H1 (cell line): ENCODE data around the gene NPTX1. TPM values are rescaled to one million over a fixed set of nuclear protein-coding genes. Genes with fewer than 3 reads are reported as not detected.

ENCODE experiments used
- CTCF ChIA-PET: fragments of 300-600 bp; sonication (Branson Sonifier 250); formaldehyde crosslinking; loops from one replicate; lab custom pipeline; 2021; ENCODE audit not compliant: partially characterized antibody; lab: Charles Lee
- POLR2A ChIA-PET: fragments of 300-600 bp; sonication (Branson Sonifier 250); formaldehyde crosslinking; loops from one replicate; lab custom pipeline; 2021; ENCODE audit warnings: inconsistent platforms; ENCODE audit not compliant: partially characterized antibody; lab: Charles Lee
- DNase-seq, 2 experiments: peaks; one replicate each; pipeline versions ENCODE4 v3.0.0 to v3.0.0-alpha.2; 2010 to 2022; ENCODE audit warnings: low spot score in 2 of 2, low read depth in 1 of 2, mixed read lengths in 1 of 2
- FAIRE-seq: peaks from 2 replicates; lab custom pipeline; 2011; peaks lifted over from hg19 to GRCh38; lab: Jason Lieb, UNC
- H2AFZ ChIP-seq: 2 replicates; pipeline ENCODE4 v1.8.1; 2012; ENCODE audit warnings: low read length, inconsistent platforms
- H2AK5ac ChIP-seq: 2 replicates; pipeline ENCODE4 v1.6.1; 2013; ENCODE audit warnings: low read depth, low read length
- H2BK120ac ChIP-seq: replicated peaks from 2 replicates; pipeline ENCODE3; 2013; ENCODE audit warnings: low read depth, low read length, inconsistent platforms
- H2BK12ac ChIP-seq: 2 replicates; pipeline ENCODE4 v1.6.1; 2013; ENCODE audit warnings: low read depth, low read length
- H2BK15ac ChIP-seq: 2 replicates; pipeline ENCODE4 v1.6.1; 2013; ENCODE audit warnings: low read length
- H2BK20ac ChIP-seq: 2 replicates; pipeline ENCODE4 v1.6.1; 2013; ENCODE audit warnings: low read length
- H2BK5ac ChIP-seq: 2 replicates; pipeline ENCODE4 v1.6.1; 2013; ENCODE audit warnings: low read depth, low read length
- H3K14ac ChIP-seq: 2 replicates; pipeline ENCODE4 v1.6.1; 2013; ENCODE audit warnings: inconsistent platforms; ENCODE audit not compliant: insufficient read length
- H3K18ac ChIP-seq: 2 replicates; pipeline ENCODE4 v1.6.1; 2013; ENCODE audit warnings: low read length; ENCODE audit errors: extremely low read depth
- H3K23ac ChIP-seq: 2 replicates; pipeline ENCODE4 v1.6.1; 2013; ENCODE audit warnings: inconsistent platforms; ENCODE audit not compliant: insufficient read length
- H3K23me2 ChIP-seq: 2 replicates; pipeline ENCODE4 v1.6.1; 2013; ENCODE audit warnings: low read depth, low read length
- H3K27ac ChIP-seq: 2 replicates; pipeline ENCODE4 v1.6.1; 2011; ENCODE audit warnings: low read depth, low read length, inconsistent platforms
- H3K27me3 ChIP-seq, 4 experiments: replicated peaks in 1 of 4; 1 replicate in 1 of 4; 2 replicates in 3 of 4; pipeline versions ENCODE4 v1.6.1 to v1.8.1; 2011 to 2013; ENCODE audit warnings: low read length in 3 of 4, mild to moderate bottlenecking in 3 of 4, inconsistent platforms in 2 of 4, mixed read lengths in 2 of 4, moderate library complexity in 1 of 4; ENCODE audit not compliant: control insufficient read depth in 3 of 4, insufficient read depth in 3 of 4; ENCODE audit errors: extremely low read depth in 1 of 4
- H3K36me3 ChIP-seq, 4 experiments: 2 replicates each; pipeline versions ENCODE4 v1.6.1 to v1.8.1; 2011 to 2013; ENCODE audit warnings: mild to moderate bottlenecking in 4 of 4, low read length in 3 of 4, moderate library complexity in 2 of 4, control low read depth in 1 of 4, inconsistent platforms in 1 of 4; ENCODE audit not compliant: insufficient read depth in 4 of 4, control insufficient read depth in 2 of 4
- H3K4ac ChIP-seq: replicated peaks from 2 replicates; pipeline ENCODE3; 2013; ENCODE audit warnings: low read length, low read depth, mixed read lengths, inconsistent platforms; ENCODE audit not compliant: insufficient read length
- H3K4me1 ChIP-seq, 4 experiments: replicated peaks in 1 of 4; 1 replicate in 1 of 4; 2 replicates in 3 of 4; pipeline versions ENCODE4 v1.6.1 to v1.8.1; 2011 to 2013; ENCODE audit warnings: low read length in 3 of 4, inconsistent platforms in 2 of 4, mixed read lengths in 1 of 4; ENCODE audit not compliant: insufficient read depth in 4 of 4, control insufficient read depth in 3 of 4
- H3K4me2 ChIP-seq, 2 experiments: 2 replicates each; pipeline versions ENCODE4 v1.6.1 to v1.8.1; 2011 to 2013; ENCODE audit warnings: low read depth in 2 of 2, low read length in 2 of 2, control low read depth in 1 of 2, inconsistent platforms in 1 of 2, mild to moderate bottlenecking in 1 of 2; ENCODE audit not compliant: insufficient read depth in 1 of 2
- H3K4me3 ChIP-seq, 4 experiments: fragments of 200-600, 300-600 bp in 1 of 4; sonication (generic), shearing (Covaris generic), sonication (Bioruptor Twin) in 1 of 4; 2 replicates each; pipeline versions ENCODE4 v1.5.1 to v1.8.1; 2011 to 2016; ENCODE audit warnings: low read length in 4 of 4, low read depth in 3 of 4, control low read depth in 2 of 4, inconsistent platforms in 2 of 4, mild to moderate bottlenecking in 2 of 4, mixed read lengths in 1 of 4, moderate library complexity in 1 of 4; ENCODE audit not compliant: insufficient read depth in 2 of 4; ENCODE audit errors: extremely low read depth in 1 of 4
- H3K56ac ChIP-seq: replicated peaks from 2 replicates; pipeline ENCODE3; 2013; ENCODE audit warnings: low read depth, mild to moderate bottlenecking, mixed read lengths, low read length, inconsistent platforms; ENCODE audit not compliant: insufficient read length
- H3K79me1 ChIP-seq: 2 replicates; pipeline ENCODE4 v1.6.1; 2013; ENCODE audit warnings: low read depth, low read length, control low read depth
- H3K79me2 ChIP-seq, 2 experiments: 2 replicates each; pipeline versions ENCODE4 v1.6.1 to v1.8.1; 2012 to 2013; ENCODE audit warnings: low read length in 2 of 2, mild to moderate bottlenecking in 2 of 2, inconsistent platforms in 1 of 2; ENCODE audit not compliant: insufficient read depth in 2 of 2, control insufficient read depth in 1 of 2
- H3K9ac ChIP-seq, 4 experiments: replicated peaks in 1 of 4; 1 replicate in 1 of 4; 2 replicates in 3 of 4; pipeline versions ENCODE4 v1.6.1 to v1.8.1; 2011 to 2013; ENCODE audit warnings: low read depth in 3 of 4, low read length in 3 of 4, control low read depth in 2 of 4, mild to moderate bottlenecking in 2 of 4, moderate library complexity in 2 of 4, inconsistent platforms in 1 of 4; ENCODE audit errors: extremely low read depth in 1 of 4
- H3K9me3 ChIP-seq, 2 experiments: 2 replicates each; pipeline versions ENCODE4 v1.6.1 to v1.8.1; 2012 to 2013; ENCODE audit warnings: mild to moderate bottlenecking in 2 of 2, moderate library complexity in 2 of 2, control low read depth in 1 of 2, inconsistent platforms in 1 of 2, low read depth in 1 of 2, low read length in 1 of 2, mixed read lengths in 1 of 2; ENCODE audit not compliant: insufficient read depth in 2 of 2
- H4K20me1 ChIP-seq, 2 experiments: replicated peaks in 1 of 2; 2 replicates each; pipeline versions ENCODE3 to v1.8.1; 2011 to 2013; ENCODE audit warnings: inconsistent platforms in 2 of 2, low read length in 2 of 2, mild to moderate bottlenecking in 1 of 2; ENCODE audit not compliant: insufficient read depth in 2 of 2, control insufficient read depth in 1 of 2
- H4K5ac ChIP-seq: 2 replicates; pipeline ENCODE4 v1.6.1; 2013; ENCODE audit warnings: low read length, low read depth, mixed read lengths, inconsistent platforms; ENCODE audit not compliant: insufficient read length
- H4K8ac ChIP-seq: 2 replicates; pipeline ENCODE4 v1.8.0; 2013; ENCODE audit warnings: mild to moderate bottlenecking, moderate library complexity, low read length, inconsistent platforms; ENCODE audit not compliant: insufficient read depth; ENCODE audit errors: extremely low read depth
- H4K91ac ChIP-seq: replicated peaks from 2 replicates; pipeline ENCODE3; 2013; ENCODE audit warnings: low read length, mixed read lengths, inconsistent platforms; ENCODE audit not compliant: insufficient read length
- ASH2L ChIP-seq: fragments of 200-600, 300-600 bp; sonication (generic); IDR thresholded peaks from one replicate; pipeline ENCODE4 v1.7.1; 2017; ENCODE audit warnings: low read length
- CREB1 ChIP-seq: IDR thresholded peaks from 2 replicates; pipeline ENCODE4 v1.6.1; 2012; ENCODE audit warnings: inconsistent platforms
- EZH2 ChIP-seq: fragments of 200-600 bp; sonication (generic); IDR thresholded peaks from 2 replicates; pipeline ENCODE4 v1.7.1; 2012; ENCODE audit warnings: low read depth, mild to moderate bottlenecking, moderate library complexity, low read length, inconsistent platforms; ENCODE audit not compliant: severe bottlenecking
- GTF2F1 ChIP-seq: IDR thresholded peaks from 2 replicates; pipeline ENCODE4 v1.6.1; 2012; ENCODE audit warnings: low read depth, low read length, improper control_type of control experiment, borderline replicate concordance
- KDM4A ChIP-seq: IDR thresholded peaks from one replicate; pipeline ENCODE4 v1.7.1; 2012; ENCODE audit warnings: low read depth, mild to moderate bottlenecking, moderate library complexity, low read length, inconsistent platforms; ENCODE audit not compliant: severe bottlenecking
- RFX5 ChIP-seq: IDR thresholded peaks from 2 replicates; pipeline ENCODE4 v1.6.1; 2011; ENCODE audit warnings: low read depth, low read length, improper control_type of control experiment, borderline replicate concordance
- SIX5 ChIP-seq: IDR thresholded peaks from 2 replicates; pipeline ENCODE4 v1.6.1; 2011; ENCODE audit warnings: mild to moderate bottlenecking, low read depth, low read length
- TEAD4 ChIP-seq: IDR thresholded peaks from 2 replicates; pipeline ENCODE4 v1.6.1; 2012; ENCODE audit warnings: low read depth, low read length, inconsistent platforms, mixed read lengths
- YY1 ChIP-seq: IDR thresholded peaks from 2 replicates; pipeline ENCODE4 v1.6.1; 2011; ENCODE audit warnings: low read depth, mild to moderate bottlenecking, low read length
- WGBS, 2 experiments: shearing (Covaris generic) in 1 of 2; methylation state at CpG; one replicate each; pipeline versions ENCODE4 v1.1.6 to v1.1.7; 2013 to 2015; ENCODE audit warnings: low lambda C conversion rate in 2 of 2, mixed read lengths in 2 of 2, inconsistent platforms in 1 of 2, low coverage in 1 of 2, missing lambda C conversion rate in 1 of 2; ENCODE audit not compliant: insufficient replicate concordance in 2 of 2, insufficient coverage in 1 of 2, insufficient read length in 1 of 2; ENCODE audit errors: extremely low coverage in 1 of 2, missing lambda C conversion rate in 1 of 2; 5-methylcytosine and 5-hydroxymethylcytosine counted together
- polyA plus RNA-seq, 7 experiments: library from polyadenylated mRNA; depleted of rRNA in 3 of 7; stranded (reverse) in 5 of 7; unstranded in 2 of 7; fragments of >200 nt in 5 of 7; fragments of 200-250 nt in 2 of 7; gene quantifications; 1 replicate in 5 of 7; 2 replicates in 1 of 7; 4 replicates in 1 of 7; pipeline versions ENCODE4 v1.2.1 to v1.2.3, GENCODE V29; 2011 to 2013; ENCODE audit warnings: missing spikeins in 2 of 7, mixed read lengths in 2 of 7
- total RNA-seq: library from RNA; stranded (reverse); fragmentation: NEBNext Ultra II Directional; extraction: Animal tissue kit (Norgen Biotek cat#: 25700); gene quantifications from 2 replicates; pipeline ENCODE4 v1.2.1, GENCODE V29; 2021
- TF ChIP-seq, protein P1 (sequence below), 3 experiments: IDR thresholded peaks; 1 replicate in 2 of 3; 2 replicates in 1 of 3; pipeline versions ENCODE4 v1.5.1 to v1.6.1; 2011; ENCODE audit warnings: low read length in 3 of 3, mild to moderate bottlenecking in 3 of 3, inconsistent platforms in 2 of 3, low read depth in 1 of 3, moderate library complexity in 1 of 3; ENCODE audit not compliant: insufficient read depth in 1 of 3; ENCODE audit errors: control extremely low read depth in 1 of 3
- TF ChIP-seq, protein P2 (sequence below): IDR thresholded peaks from 2 replicates; pipeline ENCODE4 v1.6.1; 2012; ENCODE audit warnings: inconsistent platforms

The NPTX1 gene
- total and polyA plus RNA-seq, 2 of the 8 experiments (the other 6 are each of a cell fraction or from before 2014, with no cell fraction given): 12.0 to 17.9 TPM

DNA sequence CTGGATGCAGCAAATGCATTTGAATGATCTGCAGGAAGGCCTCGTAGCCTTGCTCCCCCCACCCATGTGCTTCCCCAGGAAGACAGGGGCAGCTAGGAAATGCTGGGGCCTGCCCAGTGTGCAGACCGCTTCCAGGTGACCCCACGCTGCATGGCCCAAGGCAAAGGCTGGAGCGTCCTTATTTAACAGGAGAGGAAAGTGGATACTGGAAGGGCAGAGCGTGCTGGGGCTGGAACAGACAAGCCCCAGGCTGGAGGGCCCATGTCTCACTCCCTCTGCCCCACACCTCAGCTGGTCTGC, 26.1 kb upstream of the NPTX1 start:
- FAIRE-seq (no peak), DNase-seq (no peak)
- Histone ChIP-seq H4K5ac (no peak overlapping the region), H3K23ac (no peak overlapping the region), H2AK5ac (no peak overlapping the region), H3K56ac (no peak overlapping the region), H2BK5ac (no peak overlapping the region), H3K9ac (no peak overlapping the region), H4K8ac (0 out of 2 replicates have a peak overlapping the region, but pooled peaks have one; percentile 71), H3K14ac (no peak overlapping the region), H3K79me2 (no peaks in the 10 kb centered on the region), H3K27ac (no peak overlapping the region), H4K20me1 (peaks cover 0 to 6% of the 10 kb centered on the region in 2 experiments), H2BK120ac (no peak overlapping the region), H3K79me1 (no peaks in the 10 kb centered on the region), H2BK20ac (no peak overlapping the region), H3K23me2 (peaks cover 15% of the 10 kb centered on the region; the same call in 1 of the 2 replicates), H3K27me3 (peaks cover 0 to 3% (median 0%) of the 10 kb centered on the region in 4 experiments; a peak in 2 of 7 replicates), H3K4ac (no peak overlapping the region), H3K4me2 (no peak overlapping the region), H3K9me3 (no peaks in the 10 kb centered on the region), H2BK15ac (no peak overlapping the region), H2AFZ (no peak overlapping the region), H2BK12ac (no peak overlapping the region), H3K4me3 (no peak overlapping the region), H3K36me3 (no peaks in the 10 kb centered on the region), H3K4me1 (0 out of 7 replicates have a peak, but pooled peaks cover 0 to 2% (median 0%) of the 10 kb centered on the region in 4 experiments), H3K18ac (no peak overlapping the region), H4K91ac (no peak overlapping the region)
- 89% methylated on average over 5 of the region's 5 CpGs; no CpG with 5 or more reads in 1 of the 2 experiments for WGBS, 2 experiments
- POLR2A ChIA-PET: interaction anchor here (1.1 kb wide), 1 partner anchor 58 kb away, joined by 3 read pairs; no protein-coding TSS in a partner anchor
- CTCF ChIA-PET: interaction anchor here (1.5 kb wide), 1 partner anchor 69 kb away, joined by 4 read pairs; no protein-coding TSS in a partner anchor
- TF ChIP-seq RFX5 (no peak), YY1 (no peak), ASH2L (no peak), GTF2F1 (no peak), SIX5 (no peak), EZH2 (no peak), TEAD4 (no peak), KDM4A (no peak), CREB1 (no peak)
- TF ChIP-seq, protein P1, sequence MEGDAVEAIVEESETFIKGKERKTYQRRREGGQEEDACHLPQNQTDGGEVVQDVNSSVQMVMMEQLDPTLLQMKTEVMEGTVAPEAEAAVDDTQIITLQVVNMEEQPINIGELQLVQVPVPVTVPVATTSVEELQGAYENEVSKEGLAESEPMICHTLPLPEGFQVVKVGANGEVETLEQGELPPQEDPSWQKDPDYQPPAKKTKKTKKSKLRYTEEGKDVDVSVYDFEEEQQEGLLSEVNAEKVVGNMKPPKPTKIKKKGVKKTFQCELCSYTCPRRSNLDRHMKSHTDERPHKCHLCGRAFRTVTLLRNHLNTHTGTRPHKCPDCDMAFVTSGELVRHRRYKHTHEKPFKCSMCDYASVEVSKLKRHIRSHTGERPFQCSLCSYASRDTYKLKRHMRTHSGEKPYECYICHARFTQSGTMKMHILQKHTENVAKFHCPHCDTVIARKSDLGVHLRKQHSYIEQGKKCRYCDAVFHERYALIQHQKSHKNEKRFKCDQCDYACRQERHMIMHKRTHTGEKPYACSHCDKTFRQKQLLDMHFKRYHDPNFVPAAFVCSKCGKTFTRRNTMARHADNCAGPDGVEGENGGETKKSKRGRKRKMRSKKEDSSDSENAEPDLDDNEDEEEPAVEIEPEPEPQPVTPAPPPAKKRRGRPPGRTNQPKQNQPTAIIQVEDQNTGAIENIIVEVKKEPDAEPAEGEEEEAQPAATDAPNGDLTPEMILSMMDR (IDR thresholded peaks at IDR 0.05; ENCODE audit: control extremely low read depth in 1 of 3, insufficient read depth in 1 of 3, low read depth in 1 of 3, low read length in 3 of 3): no peak
- TF ChIP-seq, protein P2, sequence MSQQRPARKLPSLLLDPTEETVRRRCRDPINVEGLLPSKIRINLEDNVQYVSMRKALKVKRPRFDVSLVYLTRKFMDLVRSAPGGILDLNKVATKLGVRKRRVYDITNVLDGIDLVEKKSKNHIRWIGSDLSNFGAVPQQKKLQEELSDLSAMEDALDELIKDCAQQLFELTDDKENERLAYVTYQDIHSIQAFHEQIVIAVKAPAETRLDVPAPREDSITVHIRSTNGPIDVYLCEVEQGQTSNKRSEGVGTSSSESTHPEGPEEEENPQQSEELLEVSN: no peak
